NCI-H2029 (cell line): ENCODE results near the gene E4F1.
"Not testable (repeated sequence)": the region's sequence is repeated elsewhere in the genome, so short reads cannot be mapped to it uniquely, and the experiment has no call there.

Experiments used
- DNase-seq: peaks from one replicate; lab custom pipeline; 2025; lab: John Stamatoyannopoulos, UW

The E4F1 gene

DNA sequence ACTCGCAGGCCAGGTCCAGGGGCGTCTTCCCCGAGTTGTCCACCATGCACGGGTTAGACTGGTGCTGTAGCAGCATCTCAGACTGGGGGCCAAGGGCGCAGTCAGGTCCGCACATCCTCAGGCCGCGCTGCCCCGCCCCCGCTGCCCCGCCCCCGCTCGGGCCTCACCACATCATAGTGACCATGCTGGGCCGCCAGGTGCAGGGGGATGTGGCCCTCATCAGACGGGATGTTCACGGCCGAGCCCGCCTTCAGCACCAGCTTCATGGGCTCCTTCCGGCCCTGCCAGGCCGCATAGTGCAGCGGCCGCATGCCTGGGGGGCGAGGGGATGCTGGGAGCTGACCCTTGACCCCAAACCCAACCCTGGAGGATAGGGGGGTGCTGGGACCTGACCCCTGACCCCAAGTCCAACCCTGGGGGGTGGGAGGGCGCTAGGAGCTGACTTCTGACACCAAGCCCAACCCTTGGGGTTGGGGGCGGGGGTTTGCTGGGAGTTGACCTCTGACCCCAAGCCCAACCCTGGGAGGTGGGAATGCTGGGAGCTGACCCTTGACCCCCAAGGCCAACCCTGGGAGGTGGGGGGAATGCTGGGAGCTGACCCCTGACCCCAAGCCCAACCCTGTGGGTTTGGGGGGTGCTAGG, 34.0 kb upstream of the E4F1 start:
- DNase-seq: no peak

DNA sequence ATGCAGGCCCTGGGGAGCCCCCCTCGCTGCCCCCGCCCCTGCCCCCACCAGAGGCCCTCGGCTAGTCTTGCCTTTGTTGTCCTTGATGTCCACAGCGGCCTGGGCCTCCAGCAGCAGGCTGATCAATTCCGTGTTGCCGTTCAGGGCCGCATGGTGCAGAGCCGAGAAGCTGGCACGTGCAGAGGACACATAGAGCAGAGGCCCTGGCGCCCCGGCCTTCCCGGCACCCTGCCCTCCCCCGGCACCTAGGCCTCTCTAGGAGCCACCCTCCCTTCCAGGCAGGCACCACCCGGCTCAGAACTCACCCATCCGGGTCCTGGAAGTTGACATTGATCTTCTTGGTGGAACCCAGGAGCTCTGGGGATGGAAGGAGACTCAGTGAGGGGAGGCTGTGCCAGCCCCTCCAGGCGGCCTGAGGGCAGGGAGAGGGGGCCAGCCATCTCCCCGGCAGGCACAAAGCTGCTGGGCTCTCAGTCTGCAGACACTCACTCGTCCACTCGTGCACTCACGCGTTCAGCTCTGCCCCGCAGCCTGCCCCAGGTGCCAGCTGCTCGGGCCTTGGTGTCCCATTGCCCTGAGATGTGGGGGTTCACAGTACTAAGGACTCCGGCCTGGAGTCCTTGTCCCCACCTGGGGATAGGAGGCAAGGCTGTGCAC, 33.3 kb upstream of the E4F1 start:
- no peak for DNase-seq

DNA sequence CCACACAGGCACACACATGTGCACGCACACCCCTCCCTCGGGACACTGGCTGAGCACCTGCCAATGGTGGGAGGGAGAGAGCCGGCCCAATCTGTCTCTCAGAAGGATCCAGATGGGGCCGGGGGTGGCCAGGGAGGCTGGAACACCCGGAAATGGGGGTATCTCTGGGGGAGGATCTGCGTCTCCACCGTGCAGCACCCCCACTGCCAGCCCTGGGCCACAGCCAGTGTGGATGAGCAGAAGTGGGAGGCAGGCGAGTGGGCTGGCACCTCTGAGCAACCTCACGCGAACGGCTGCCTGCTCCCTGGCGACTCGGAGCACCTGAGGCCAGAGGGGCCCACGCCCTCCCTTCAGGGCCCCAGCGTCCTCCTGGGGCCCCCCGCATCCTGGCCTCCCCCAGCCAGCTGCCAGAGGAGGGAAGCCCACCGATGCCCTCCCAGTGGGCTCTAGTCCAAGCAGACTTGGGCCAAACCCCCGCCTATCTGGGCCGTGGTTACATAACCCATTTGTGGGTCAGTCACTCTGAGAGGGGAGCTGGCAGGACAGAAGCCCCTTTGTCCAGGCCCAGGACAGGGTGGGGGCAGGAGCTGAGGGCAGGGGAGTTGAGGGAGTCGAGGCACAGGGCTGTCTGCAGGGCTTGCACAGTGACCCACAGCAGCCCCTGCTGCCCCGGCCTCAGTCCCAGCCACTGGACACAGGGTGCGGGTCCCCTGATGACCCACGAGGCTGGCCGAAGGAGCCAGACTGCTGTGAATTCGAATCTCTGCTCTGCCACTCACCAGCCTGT, 32.5 kb upstream of the E4F1 start:
- no peak for DNase-seq

DNA sequence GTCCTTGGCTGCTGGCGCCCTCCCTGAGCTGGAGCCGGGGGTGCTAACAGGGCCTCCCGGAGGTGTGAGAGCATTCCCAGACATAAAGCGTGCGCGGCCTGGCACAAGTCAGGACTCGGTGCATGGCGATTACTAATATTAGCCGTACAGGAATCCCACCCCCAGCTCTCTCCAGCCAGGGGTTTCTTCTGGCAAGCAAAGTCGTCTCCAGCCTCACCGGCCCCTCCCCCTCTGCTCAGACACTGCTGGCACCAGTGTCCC, 32.0 kb upstream of the E4F1 start:
- DNase-seq: no peak

DNA sequence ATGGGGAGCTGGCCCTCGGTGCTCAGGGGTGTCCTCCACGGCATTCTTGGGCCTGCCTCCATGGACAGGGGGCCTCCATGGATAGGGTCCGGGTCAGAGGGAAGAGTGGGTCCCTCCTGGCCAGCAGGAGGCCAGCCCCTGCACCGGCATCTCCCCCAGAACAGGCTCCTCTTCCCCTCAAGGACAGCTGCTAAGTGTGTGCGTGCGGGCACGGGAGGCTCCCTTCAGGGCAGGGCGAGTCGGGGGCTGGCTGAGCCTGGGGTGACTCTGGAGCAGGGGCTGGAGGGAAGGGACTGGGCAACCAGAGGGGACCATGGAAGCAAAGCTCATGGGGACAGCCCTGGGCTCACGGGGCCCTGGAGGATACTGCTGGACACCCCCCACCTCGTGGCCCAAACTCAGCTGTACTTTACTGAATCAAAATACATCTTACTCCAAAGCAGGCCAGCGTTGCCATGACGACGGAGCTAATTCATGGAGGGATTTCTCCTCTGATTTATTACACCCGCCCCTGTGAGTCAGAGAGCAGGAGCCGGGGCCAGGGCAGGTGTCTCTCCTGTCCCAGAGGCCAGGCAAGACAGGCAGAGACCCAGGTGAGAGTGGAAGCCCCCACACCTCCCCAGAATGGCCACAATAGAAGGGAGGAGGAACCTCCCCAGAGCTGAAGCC, 29.1 kb upstream of the E4F1 start:
- DNase-seq: no peak

DNA sequence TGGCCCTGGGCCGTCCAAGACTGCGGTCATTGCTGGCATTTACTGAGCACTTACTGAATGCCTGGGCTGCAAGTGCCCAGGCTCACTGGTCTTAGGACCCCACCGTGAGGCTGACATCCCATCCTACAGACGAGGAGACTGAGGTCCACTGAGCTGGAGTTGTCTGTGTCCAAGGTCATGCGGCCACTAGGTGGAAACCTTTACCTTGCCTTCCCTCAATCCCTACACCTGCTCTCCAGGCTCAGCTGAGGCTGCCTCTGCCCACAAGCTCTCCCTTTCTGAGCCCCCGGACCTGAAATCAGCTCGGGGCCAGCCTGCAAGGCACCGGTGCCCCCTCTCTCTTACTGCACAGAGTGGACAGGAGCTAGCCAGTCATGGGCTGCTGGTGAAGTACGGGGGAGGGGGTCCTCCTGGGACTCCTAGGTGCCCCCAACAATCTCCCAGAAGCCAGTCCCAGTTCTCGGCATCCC, 28.5 kb upstream of the E4F1 start:
- DNase-seq: peak; percentile 55

DNA sequence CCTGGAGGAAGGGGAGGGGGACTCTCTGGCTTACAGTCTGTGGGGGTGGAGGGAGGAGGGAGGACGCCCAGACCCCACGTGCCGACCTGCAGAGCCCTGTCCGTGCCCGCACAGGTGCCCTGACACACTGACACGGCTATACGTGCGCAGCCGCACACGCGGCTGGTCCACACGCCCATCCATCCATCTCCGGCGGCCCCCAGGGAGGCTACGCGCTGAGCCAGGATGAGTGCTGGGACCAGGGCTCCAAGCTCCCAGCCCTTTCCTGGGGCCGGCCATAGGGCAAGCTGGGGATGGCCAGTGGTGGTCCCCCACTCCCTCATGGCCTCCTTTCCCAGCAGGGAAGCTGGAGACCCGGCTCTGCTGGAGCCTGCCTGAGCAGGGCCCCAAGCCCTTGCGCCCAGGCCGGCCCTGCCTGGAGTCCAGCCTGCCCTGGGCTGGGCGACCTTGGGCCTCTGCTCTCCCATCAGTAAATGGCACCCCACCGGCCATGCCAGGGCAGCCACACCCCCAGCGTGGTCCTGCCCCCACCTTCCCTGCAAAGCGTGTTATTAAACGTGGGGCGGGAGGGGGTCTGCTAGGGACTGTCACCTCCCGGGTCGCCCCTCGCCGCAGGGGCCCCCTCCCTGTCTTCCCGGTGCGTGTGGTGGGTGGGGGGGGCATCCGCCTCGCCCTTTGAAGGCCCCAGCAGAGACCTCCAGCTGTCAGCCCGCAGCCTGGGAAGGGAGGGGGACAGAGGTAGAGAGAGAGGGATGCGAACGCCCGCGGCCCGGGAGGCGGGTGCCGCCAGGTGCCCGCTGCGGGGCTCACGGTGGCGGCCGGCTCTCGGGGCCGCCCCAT, 27.8 kb upstream of the E4F1 start:
- DNase-seq: no peak

DNA sequence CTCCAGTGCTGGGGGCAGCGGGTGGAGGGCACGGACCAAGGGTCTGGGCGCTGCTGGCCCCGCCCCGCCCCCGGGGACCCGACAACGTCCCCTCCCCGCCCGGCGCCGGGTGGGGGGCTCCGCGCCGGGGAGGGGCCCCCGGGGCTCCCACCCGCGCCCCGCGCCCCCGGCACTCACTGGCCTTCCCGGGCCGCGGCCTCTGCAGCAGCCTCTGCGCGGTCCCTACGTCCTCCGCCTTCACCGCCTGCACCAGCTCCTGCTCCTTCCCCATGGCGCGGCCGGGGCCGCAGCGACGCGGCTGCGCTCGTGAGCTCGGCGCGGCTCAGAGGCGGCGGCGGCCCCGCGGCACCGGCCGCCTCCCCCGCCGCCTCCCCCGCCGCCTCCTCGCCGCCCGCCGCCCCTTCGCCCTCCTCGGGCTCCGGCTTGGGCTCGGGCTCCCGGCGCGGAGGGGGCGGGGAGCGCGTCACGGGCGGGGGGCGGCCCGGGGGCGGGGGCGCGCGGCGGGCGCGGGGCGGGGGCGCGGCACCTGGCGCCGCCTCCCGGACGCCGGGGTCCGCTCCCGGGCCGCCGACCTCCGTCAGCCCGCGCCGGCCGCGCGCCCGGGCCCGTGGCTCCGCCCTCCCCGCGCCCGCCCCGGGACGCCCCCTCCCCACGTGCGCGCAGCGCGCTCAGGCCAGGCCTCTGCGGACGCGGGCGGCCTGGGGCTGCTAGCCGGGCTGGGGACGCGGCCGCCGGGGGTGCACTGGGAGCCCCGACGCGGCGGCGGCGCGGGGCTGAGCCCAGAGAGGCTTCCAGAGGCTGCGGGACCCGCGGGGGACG, 27.0 kb upstream of the E4F1 start, which contains the start of gene CASKIN1:
CASKIN1 (minus strand) TSS at position 444 of the 819 bp plus-strand sequence; CDS start at position 271, 173 bp downstream.
- no peak for DNase-seq

DNA sequence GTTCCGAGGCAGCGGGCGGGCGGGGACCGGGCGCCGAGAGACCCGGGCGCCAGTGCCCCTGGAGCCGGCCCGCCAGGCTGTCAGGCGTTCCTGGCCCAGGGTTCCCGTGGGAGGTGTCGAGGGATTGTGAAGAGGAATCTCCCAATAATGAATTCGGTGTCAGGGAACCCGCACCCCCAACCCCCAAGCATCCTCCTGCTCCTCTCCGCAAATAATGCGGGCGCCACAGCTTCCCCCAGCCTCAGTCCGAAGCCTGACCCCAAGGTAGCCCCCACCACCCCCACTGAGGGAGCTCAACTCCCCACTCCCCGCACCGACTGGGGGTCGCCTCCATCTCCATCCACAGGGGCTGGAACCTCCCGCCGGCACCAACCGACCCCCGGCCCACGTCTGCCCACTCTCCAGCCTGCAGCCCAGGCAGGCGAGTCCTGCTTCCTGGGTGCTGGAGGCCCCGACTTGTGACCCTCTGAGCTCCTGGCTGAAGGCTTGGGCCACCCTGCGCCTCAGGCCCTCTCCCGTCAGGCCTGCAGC, 26.3 kb upstream of the E4F1 start:
- no peak for DNase-seq

DNA sequence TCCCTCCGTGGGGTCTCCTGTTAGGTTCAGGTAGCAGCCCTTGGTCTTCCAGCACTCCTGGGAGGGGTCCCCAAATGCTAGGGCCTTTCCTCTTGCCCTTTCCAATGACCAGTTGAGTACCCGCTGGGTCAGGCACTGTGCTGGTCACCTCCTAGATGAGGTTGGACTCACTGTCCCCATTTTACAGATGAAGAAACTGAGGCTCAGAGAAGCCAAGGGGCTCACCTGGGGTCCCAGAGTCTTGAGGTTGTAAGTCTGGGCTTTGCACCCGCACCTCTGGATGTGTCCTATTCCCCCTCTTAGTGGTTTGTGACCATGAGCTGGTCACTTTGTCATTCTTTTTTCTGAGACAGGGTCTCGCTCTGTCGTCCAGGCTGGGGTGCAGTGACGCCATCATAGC, 25.6 kb upstream of the E4F1 start:
- DNase-seq: no peak

DNA sequence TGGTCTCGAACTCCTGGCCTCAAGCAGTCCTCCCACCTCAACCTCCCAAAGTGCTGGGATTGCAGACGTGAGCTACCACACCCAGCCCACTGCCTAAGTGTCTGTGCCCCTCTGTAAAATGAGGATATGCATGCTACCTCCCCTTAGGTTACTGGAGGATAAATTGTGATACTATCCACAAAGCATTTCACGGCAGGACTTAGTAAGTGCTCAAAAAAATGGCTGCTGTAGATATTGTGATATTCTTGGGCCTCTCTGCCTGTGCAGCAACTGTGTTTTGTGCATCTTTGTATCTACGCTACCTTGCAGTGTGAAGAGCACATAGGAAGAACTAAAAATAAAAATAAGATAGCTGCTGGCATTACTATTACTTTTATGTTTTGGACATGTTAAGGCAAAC, 25.1 kb upstream of the E4F1 start:
- DNase-seq: no peak

DNA sequence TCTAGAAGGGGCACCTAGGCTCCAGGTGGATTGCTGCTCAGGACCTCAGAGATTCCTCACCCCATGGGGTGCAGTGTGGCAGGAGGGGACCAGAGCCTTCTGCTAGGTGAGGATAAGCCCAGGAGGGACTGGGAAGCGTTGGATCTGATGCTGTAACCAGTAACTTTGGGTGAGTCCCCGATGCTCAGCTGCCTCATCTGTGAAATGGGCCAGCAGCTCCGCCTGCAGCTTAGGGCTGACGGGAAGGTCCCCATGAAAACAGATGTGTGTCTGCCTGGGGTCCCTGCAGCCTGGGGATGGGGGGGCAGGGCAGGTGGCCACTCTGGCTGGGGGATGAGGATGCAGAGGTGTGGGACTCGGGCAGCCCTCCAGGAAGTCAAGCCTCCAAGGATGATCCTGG, 24.3 kb upstream of the E4F1 start:
- no peak for DNase-seq

DNA sequence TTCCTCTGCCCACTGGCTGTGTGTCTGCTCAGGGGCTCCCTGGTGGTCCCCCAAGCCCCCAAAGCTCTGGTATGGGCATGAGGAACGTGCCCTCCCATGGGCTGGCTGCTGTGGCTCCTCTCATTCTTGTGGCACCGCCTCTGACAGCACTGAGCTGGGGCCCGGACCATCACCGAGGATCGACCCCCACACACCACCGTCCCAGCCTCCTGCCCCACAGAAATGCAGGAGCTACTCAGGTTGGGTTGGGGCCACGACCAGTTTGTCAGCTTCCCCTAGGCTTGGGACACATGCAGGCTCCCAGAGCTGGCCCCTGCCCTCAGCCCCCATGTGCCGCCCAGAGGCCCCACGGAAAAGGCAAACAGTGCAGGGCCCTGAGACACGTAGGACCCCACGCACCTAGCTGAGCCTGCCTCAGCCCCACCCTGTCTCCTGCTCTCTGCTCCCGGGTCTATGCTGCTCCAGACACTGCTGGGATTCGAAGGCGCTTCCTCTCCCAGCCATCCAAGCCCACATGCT, 23.7 kb upstream of the E4F1 start:
- DNase-seq: no peak

DNA sequence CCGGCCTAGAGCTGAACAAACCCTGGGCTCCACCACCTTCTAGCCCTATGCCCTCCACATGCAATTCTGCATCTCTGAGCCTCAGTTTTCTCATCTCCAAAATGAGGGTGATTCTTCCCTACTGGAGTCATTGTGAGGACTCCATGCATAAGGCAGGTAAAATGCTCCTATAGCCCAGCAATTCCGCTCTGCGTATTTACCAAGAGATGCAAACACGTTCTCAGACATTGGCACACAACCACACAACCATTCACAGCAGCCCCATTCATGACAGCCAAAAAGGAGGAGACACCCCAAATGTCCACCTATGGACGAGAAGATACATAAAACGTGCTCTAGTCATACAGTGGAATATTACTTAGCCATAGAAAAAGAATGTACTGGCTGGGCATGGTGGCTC, 23.1 kb upstream of the E4F1 start:
- DNase-seq: no peak

DNA sequence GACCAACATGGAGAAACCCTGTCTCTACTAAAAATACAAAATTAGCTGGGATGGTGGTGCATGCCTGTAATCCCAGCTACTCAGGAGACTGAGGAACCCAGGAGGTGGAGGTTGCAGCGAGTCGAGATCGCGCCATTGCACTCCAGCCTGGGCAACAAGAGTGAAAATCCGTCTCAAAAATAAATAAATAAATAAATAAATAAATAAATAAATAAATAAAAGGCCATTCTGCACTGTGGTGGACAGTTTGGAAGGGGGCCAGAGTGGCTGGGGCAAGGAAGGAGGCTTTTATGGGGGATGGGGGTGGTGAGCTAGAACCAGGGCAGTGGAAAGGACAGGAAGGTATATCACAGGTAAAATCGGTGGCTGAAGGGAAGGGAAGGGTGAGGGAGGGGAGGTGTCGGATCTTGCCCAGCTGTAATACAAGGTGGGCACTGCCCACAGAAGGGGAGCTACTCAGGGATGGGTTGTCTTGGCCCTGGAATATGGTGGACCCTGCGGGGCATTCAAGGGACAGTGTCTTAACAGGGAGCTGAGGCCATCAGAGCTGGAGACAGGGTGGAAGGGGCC, 20.2 kb upstream of the E4F1 start:
- DNase-seq: not testable (repeated sequence)

DNA sequence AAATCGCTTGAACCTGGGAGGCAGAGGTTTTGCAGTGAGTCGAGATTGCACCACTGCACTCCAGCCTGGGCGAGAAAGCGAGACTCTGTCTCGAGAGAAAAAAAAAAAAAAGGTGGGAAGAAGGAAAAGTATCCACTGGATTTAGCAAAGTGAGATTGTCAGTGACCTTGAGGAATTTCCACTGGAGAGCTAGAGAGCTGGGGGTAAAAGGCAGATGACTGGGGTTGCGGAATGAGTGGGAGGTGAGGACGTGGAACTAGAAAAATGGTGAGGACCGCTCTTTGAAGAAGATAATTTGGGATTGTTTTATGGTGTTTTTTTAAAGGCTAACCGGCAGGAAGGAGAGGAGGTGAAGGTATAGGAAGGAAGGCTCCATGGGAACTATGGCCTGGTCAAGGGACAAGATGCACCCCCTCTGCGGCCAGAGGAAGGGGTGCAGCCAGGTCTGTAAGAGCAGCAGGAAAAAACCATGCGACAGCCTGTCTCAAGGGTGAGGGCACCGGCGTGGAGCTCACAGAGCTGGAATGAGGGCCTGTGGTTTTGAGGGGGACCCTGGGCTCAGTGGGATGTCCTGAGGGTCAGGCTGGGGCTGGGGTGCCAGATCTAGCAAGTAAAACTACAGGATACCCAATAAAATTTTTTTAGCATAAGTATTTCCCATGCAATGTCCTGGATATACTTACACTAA, 18.8 kb upstream of the E4F1 start:
- DNase-seq: no peak

DNA sequence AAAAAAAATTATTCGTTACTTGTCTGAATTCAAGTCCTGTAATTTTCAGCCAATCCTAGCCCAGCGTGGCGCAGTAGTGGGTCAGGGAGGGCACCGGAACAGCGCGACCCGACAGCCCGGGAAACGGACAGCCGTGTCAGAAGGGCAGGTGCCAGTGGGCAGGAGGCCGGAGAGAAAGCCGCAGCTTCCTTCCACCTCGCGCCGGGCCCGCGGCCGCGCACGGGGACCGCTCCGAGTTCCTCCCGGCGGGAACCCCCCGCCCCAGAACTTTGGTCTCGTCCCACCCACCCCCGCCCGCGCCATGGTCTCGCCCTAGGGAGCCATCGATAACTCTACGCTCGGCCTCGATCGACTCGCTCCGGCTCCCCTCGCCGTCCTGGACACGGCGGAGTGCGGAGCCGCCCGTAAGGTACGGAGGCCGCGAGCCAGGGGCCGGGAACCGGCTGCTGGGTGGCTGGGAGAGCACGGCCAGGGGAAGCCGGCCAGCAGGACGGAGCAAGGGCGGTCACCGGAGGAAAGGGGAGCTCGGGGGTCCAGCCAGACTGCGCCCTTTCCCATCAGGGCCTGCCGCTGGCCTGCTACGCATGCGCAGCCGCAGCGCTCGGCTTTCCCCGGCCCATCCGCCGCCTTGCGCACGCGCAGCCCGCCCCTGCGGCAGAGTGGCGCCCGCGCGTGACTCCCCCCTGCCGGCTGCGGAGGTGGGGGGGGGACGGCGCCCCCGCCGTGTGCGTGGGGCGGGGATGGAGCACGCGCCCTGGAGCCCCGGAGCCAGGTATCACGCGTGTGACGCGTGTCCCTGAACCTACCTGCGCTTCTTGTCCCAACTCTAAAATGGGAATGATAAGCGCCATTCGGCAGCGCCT, 18.1 kb upstream of the E4F1 start, which contains the start of gene MLST8:
MLST8 (plus strand) TSS at position 351 of the 863 bp plus-strand sequence. CDS start 632 bp downstream, outside the sequence.
- DNase-seq: peak; percentile 66

DNA sequence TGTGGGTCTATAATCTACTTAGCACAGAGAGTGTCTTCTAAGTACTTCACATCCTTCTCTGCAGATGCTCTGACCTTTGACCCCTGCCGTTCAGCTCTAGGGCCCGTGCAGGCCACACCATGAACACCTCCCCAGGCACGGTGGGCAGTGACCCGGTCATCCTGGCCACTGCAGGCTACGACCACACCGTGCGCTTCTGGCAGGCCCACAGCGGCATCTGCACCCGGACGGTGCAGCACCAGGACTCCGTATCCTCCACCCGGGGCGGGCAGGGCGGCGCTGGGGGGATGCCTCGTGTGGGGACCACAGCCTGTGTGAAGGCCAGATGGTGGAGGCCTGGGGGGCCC, 17.5 kb upstream of the E4F1 start:
- no peak for DNase-seq

DNA sequence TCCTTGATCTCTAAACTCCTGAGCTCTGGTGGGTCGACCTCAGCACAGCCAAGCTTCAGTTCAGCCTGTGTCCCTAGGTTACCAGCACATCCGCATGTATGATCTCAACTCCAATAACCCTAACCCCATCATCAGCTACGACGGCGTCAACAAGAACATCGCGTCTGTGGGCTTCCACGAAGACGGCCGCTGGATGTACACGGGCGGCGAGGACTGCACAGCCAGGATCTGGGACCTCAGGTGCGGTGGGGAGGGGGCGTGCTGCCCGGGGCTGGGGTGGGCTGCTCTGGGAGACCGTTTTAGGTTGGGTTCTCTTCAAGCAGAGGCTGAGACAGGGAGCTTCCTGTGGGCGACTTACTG, 17.0 kb upstream of the E4F1 start:
- DNase-seq: no peak
